Ovary (tissue), 9 donors: ENCODE data around the gene NHERF1. TPM values are rescaled to one million over a fixed set of nuclear protein-coding genes. Genes with fewer than 3 reads are reported as not detected.

Experiments used
- DNase-seq, 5 donors: peaks; one replicate each; pipeline ENCODE4 v3.0.0-alpha.2; 2019 to 2020
- H3K27ac ChIP-seq, 2 donors: fragments of 200-600 bp; one replicate each; pipeline versions ENCODE4 v1.5.1 to v1.8.0; 2019 to 2022
- H3K27me3 ChIP-seq: fragments of 200-600 bp; one replicate; pipeline ENCODE4 v1.8.0; 2022
- H3K36me3 ChIP-seq: fragments of 200-600 bp; sonication (generic); one replicate; pipeline ENCODE4 v1.5.1; 2019
- H3K4me1 ChIP-seq: one replicate; pipeline ENCODE4 v1.8.1; 2013; ENCODE audit warnings: mild to moderate bottlenecking, moderate library complexity; ENCODE audit not compliant: insufficient read depth
- H3K4me3 ChIP-seq: fragments of 200-600 bp; sonication (generic); one replicate; pipeline ENCODE4 v1.5.1; 2017
- H3K9me3 ChIP-seq, 2 donors: fragments of 200-600 bp in 1 of 2; sonication (generic) in 1 of 2; one replicate each; pipeline versions ENCODE4 v1.5.1 to v1.8.1; 2013 to 2019; ENCODE audit warnings: mild to moderate bottlenecking in 1 of 2, moderate library complexity in 1 of 2
- CTCF ChIP-seq, 3 donors: fragments of 450-650 bp in 2 of 3; fragments of 200-600 bp in 1 of 3; IDR thresholded peaks; one replicate each; pipeline versions ENCODE4 v1.5.1 to v1.8.0; 2016 to 2022; ENCODE audit warnings: antibody characterized with exemption in 3 of 3, mild to moderate bottlenecking in 1 of 3
- EP300 ChIP-seq: sonication (generic); formaldehyde crosslinking; IDR thresholded peaks from one replicate; pipeline ENCODE4 v1.6.1; 2017; ENCODE audit warnings: antibody characterized with exemption
- POLR2A ChIP-seq: fragments of 450-650 bp; IDR thresholded peaks from one replicate; pipeline ENCODE4 v1.6.1; 2017; ENCODE audit warnings: antibody characterized with exemption, mild to moderate bottlenecking, moderate library complexity
- WGBS, 3 donors: extraction: QIAGEN DNeasy Blood & Tissue Kit in 1 of 3; methylation state at CpG; one replicate each; pipeline versions ENCODE4 v1.1.5 to v1.1.7; 2013 to 2017; 5-methylcytosine and 5-hydroxymethylcytosine counted together
- intact Hi-C, 4 donors: fragments of 100-400 bp; cut with DNase I; formaldehyde crosslinking; loops; one replicate each; pipeline versions ENCODE4 v1.11.0 to v1.15.1; 2022 to 2023
- polyA plus RNA-seq, 2 donors: library from polyadenylated mRNA; stranded (reverse); fragments of 200-250 nt in 1 of 2; fragments of 350-450 nt in 1 of 2; fragmentation: Illumina TruSeq in 1 of 2; extraction: RNeasy Lipid Tissue Mini Kit (QIAGEN cat#74804) in 1 of 2; gene quantifications; one replicate each; pipeline ENCODE4 v1.2.3, GENCODE V29; 2013 to 2014
- total RNA-seq, 7 donors: library from RNA; depleted of rRNA in 2 of 7; stranded (reverse); fragments of >200 nt in 2 of 7; fragmentation: NEBNext Ultra II Directional in 3 of 7; extraction: Animal tissue kit (Norgen Biotek cat#: 25700) in 3 of 7; gene quantifications; one replicate each; pipeline versions ENCODE4 v1.1.0 to v1.2.4, GENCODE V29; 2016 to 2023
- donor health status: DM: no; HTN: no; CAD: no; lungs with moderate emphysema.
- donor health status: DM: no; HTN: no; CAD: no.
- donor health status: Bipolar disorder and iron deficiency.
- donor health status: DM: yes; HTN: yes; CAD: no.
- donor health status: DM: no; HTN: no; CAD: no.
- donor health status: DM: yes; HTN: yes; CAD: no.

The NHERF1 gene
- total and polyA plus RNA-seq, 9 donors: 12.1 to 101 (median 21.0) TPM

- peak overlapping the region; percentile 3 for H3K4me3 ChIP-seq
- TF ChIP-seq EP300 (no peak), CTCF (IDR thresholded peaks at IDR 0.05) (no peak), POLR2A (no peak)
- no peaks in the 10 kb centered on the region for H3K36me3 ChIP-seq
- intact Hi-C loops: no loop called here
- DNase-seq: peak; percentile 43 to 60 (median 57)
- H3K27ac ChIP-seq: peak overlapping the region; percentile 46 to 49
- H3K27me3 ChIP-seq: no peaks in the 10 kb centered on the region
- H3K4me1 ChIP-seq: peaks cover 4% of the 10 kb centered on the region
- no peaks in the 10 kb centered on the region for H3K9me3 ChIP-seq
- 5 to 18% (median 11%) methylated on average over 23 of the region's 23 CpGs for WGBS, 3 donors
Measured at GRCh38 chr17:74812109-74813009, 63.9 kb downstream of the NHERF1 start.

DNA sequence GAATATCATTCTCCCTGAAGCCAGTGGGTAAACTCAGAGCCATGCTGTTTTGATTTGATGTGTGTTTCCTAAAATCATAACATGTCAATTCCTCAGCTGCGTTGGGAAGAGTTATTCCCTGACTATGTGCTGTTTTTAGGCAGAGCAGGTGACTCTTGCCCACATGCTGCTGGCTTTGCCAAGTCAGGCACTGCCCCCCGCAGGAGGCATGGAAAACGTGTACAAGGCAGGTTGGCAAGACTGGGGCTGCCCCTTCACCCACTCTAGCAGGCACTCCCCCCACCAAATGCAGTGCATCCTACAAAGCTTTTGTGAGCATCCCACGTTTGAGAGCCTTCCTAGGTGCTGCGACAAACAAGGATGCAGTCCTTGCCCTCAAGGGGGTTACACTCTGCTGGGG lies 66.0 kb downstream of the NHERF1 start:
- peaks cover 4% of the 10 kb centered on the region for H3K4me1 ChIP-seq
- H3K9me3 ChIP-seq: no peaks in the 10 kb centered on the region
- no peaks in the 10 kb centered on the region for H3K36me3 ChIP-seq
- WGBS, 3 donors: 86 to 88% (median 87%) methylated on average over 5 of the region's 5 CpGs
- no peak overlapping the region for H3K4me3 ChIP-seq
- TF ChIP-seq POLR2A: no peak
- no peak for TF ChIP-seq CTCF (IDR thresholded peaks at IDR 0.05)
- TF ChIP-seq EP300: no peak
- no peak for DNase-seq
- no peak overlapping the region for H3K27ac ChIP-seq
- no peaks in the 10 kb centered on the region for H3K27me3 ChIP-seq
- intact Hi-C loops: no loop called here

GRCh38 chr17:74815067-74815466 lies 66.6 kb downstream of the NHERF1 start:
- no peaks in the 10 kb centered on the region for H3K36me3 ChIP-seq

More at GRCh38 chr17:74815067-74815466, 66.6 kb downstream of the NHERF1 start:
- DNase-seq: no peak
- H3K27ac ChIP-seq: no peak overlapping the region
- H3K4me1 ChIP-seq: peaks cover 4% of the 10 kb centered on the region
- no peaks in the 10 kb centered on the region for H3K9me3 ChIP-seq
- intact Hi-C loops: no loop called here
- 96 to 98% (median 97%) methylated on average over 7 of the region's 7 CpGs for WGBS, 3 donors
- TF ChIP-seq POLR2A (no peak), CTCF (IDR thresholded peaks at IDR 0.05) (no peak)
- no peaks in the 10 kb centered on the region for H3K27me3 ChIP-seq
- no peak overlapping the region for H3K4me3 ChIP-seq
